ENCODE measurements around the gene DHRS12.
A peak's percentile ranks its signal among the peaks of the same experiment; 100 is the strongest.

Gene DHRS12

DNA sequence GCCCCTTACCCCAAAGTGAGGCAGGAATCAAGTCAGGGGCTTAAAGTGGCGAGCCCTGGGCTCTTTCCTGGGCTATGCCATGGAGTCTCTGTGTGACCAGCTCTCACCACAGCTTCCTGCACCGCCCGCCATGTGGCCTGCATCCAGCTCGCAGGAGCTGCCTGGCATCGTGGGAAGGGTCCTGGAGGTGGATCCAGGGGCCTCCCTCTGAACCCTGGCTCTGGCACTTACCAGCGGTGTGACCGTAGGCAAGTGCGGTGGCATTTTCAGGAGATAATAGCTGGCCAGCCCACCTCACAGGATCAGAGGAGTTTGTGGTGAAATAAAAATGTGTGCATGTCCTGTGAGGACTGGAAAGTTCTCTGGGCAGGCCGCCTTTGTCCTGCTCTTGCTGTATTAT, 26.0 kb downstream of the DHRS12 start:
- Histone ChIP-seq H3K4me3 (ENCODE audit: low read length) (no peak overlapping the region), H3K4me1 (ENCODE audit: insufficient read depth, low read length) (no peaks in the 10 kb centered on the region; the same call in 1 of the 2 replicates), H3K27ac (ENCODE audit: low read depth, low read length) (no peak overlapping the region), H3K36me3 (ENCODE audit: insufficient read depth, low read length) (no peaks in the 10 kb centered on the region), H3K27me3 (ENCODE audit: insufficient read depth, low read length) (no peaks in the 10 kb centered on the region), H3K9me3 (ENCODE audit: insufficient read depth, low read depth, low read length) (no peaks in the 10 kb centered on the region), H3K9ac (ENCODE audit: low read depth, low read length) (no peak overlapping the region)
- 94% methylated on average over 9 of the region's 9 CpGs for WGBS

DNA sequence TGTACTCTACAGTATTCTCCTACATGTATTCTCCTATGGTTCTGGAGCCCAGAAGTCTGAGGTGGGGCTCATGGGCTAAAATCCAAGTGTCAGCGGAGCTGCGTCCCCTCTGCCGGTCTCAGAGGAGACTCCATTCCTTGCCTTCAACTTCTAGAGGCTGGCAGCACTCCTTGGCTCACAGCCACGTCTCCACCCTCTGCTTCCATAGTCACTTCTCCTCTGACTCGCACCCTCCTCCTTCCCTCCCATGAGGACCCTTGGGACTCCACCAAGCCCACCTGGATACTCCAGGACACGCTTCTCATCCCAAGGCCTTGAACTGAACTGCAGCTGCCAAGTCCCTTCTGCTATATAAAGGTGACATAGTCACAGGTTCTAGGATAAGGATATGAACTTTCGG, 27.8 kb downstream of the DHRS12 start:
- Histone ChIP-seq H3K27ac (ENCODE audit: low read depth, low read length) (no peak overlapping the region), H3K27me3 (ENCODE audit: insufficient read depth, low read length) (no peaks in the 10 kb centered on the region), H3K4me1 (ENCODE audit: insufficient read depth, low read length) (peaks cover 3% of the 10 kb centered on the region; the same call in 1 of the 2 replicates), H3K9me3 (ENCODE audit: insufficient read depth, low read depth, low read length) (no peaks in the 10 kb centered on the region), H3K9ac (ENCODE audit: low read depth, low read length) (no peak overlapping the region), H3K4me3 (ENCODE audit: low read length) (no peak overlapping the region), H3K36me3 (ENCODE audit: insufficient read depth, low read length) (no peaks in the 10 kb centered on the region)
- 91% methylated on average over 7 of the region's 7 CpGs for WGBS

DNA sequence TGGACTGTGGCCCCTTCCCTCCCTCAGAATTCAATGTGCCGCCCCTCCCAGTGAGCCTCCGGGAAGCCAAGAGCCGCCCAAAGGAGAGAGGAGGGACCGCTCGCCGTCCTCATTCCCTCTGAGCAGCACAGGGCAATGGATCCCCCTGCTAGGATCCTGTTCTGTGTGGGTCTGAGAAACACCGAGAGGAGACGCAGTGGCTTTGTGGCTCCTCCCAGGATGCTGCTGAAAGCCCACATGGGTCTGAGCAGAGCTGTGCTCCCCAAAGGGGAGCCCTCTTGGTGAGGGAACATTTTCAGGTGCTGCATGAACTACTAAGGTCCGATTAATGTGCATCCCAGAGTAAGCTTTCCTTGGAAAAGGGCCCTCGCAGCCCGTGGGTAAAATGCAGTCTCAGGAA, 30.4 kb downstream of the DHRS12 start:
- Histone ChIP-seq H3K27ac (ENCODE audit: low read depth, low read length) (no peak overlapping the region), H3K4me3 (ENCODE audit: low read length) (no peak overlapping the region), H3K36me3 (ENCODE audit: insufficient read depth, low read length) (no peaks in the 10 kb centered on the region), H3K9ac (ENCODE audit: low read depth, low read length) (no peak overlapping the region), H3K9me3 (ENCODE audit: insufficient read depth, low read depth, low read length) (no peaks in the 10 kb centered on the region), H3K4me1 (ENCODE audit: insufficient read depth, low read length) (peaks cover 4% of the 10 kb centered on the region; the same call in 1 of the 2 replicates), H3K27me3 (ENCODE audit: insufficient read depth, low read length) (no peaks in the 10 kb centered on the region)
- WGBS = 83% methylated on average over 11 of the region's 11 CpGs

DNA sequence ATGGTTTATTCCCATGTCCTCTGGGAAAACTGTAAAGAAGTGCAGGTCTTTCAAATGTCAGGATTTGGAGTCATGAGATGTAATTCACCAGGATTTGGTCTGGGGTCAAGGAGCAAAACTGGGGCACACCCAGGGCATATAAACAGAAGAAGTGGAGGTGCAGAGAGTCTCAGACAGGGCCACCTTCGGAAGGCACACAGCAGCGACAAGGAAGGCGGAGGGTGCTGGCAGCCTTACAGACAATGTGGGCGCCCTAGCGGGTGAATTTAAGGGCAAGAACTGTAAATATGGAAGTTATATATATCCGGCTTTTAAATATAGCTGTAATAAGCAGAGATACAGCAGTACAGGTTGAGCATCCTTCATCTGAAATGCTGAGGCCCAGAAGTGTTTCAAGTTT, 31.2 kb downstream of the DHRS12 start:
- 96% methylated on average over 6 of the region's 6 CpGs for WGBS
- Histone ChIP-seq H3K36me3 (ENCODE audit: insufficient read depth, low read length) (no peaks in the 10 kb centered on the region), H3K27me3 (ENCODE audit: insufficient read depth, low read length) (no peaks in the 10 kb centered on the region), H3K27ac (ENCODE audit: low read depth, low read length) (no peak overlapping the region), H3K4me1 (ENCODE audit: insufficient read depth, low read length) (peaks cover 9% of the 10 kb centered on the region; the same call in 1 of the 2 replicates), H3K9ac (ENCODE audit: low read depth, low read length) (no peak overlapping the region), H3K4me3 (ENCODE audit: low read length) (no peak overlapping the region), H3K9me3 (ENCODE audit: insufficient read depth, low read depth, low read length) (no peaks in the 10 kb centered on the region)

DNA sequence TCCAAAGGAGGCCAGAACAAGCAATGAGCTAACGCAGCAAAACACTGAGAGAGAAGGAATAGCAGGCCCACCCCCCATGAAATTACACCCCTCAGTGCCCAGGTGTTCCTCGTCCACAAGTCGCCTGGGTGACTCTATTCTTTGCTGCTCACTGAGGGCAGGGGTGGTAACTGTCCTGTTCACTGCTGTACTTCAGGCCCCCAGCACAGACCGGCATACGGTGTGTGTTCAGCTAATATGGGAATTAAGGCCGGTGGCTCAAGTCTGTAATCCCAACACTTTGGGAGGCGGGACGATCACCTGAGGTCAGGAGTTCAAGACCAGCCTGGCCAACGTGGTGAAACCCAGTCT, 31.9 kb downstream of the DHRS12 start:
- Histone ChIP-seq H3K9me3 (ENCODE audit: insufficient read depth, low read depth, low read length) (no peaks in the 10 kb centered on the region), H3K4me1 (ENCODE audit: insufficient read depth, low read length) (peaks cover 9% of the 10 kb centered on the region; the same call in 1 of the 2 replicates), H3K9ac (ENCODE audit: low read depth, low read length) (no peak overlapping the region), H3K36me3 (ENCODE audit: insufficient read depth, low read length) (no peaks in the 10 kb centered on the region), H3K4me3 (ENCODE audit: low read length) (no peak overlapping the region), H3K27ac (ENCODE audit: low read depth, low read length) (no peak overlapping the region), H3K27me3 (ENCODE audit: insufficient read depth, low read length) (no peaks in the 10 kb centered on the region)
- whole genome bisulfite sequencing = 90% methylated on average over 9 of the region's 9 CpGs

DNA sequence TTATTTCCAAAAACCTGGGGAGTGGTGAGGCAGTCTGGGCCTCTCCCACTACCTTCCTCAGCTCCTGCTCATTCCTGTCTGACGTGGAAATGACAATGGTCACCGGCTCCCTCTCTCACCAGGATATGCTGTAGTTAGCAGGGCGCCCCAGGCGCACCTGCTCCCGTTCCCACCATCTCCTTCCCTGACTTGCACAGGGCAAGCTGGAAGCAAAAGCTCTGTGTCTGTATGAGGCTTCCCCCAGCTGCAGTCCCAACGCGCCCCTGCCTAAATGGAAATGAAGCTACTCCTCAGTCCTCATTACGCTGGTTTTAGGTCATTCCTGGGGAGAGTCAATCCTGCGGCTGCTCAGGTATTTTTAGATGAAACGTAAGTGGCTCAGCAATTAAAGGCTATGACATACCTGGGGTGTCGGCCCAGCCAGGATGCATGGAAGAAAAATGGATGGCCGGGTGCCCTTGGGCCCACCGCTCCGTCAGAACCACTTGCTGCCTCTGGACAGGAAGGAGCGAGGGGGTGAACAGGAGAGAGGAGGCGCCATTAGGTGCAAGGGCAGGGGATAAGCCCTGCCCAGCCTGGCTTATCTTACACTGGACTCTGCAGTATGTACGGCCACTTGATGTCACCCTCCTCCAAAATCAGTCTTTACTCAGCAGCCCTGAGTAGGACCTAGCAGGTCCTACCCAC, 32.4 kb downstream of the DHRS12 start:
- peaks cover 5% of the 10 kb centered on the region for H3K36me3 ChIP-seq (ENCODE audit: insufficient read depth, low read length)
- H3K9me3 ChIP-seq (ENCODE audit: insufficient read depth, low read depth, low read length) = no peaks in the 10 kb centered on the region
- 87% methylated on average over 17 of the region's 17 CpGs for WGBS
- H3K4me1 ChIP-seq (ENCODE audit: insufficient read depth, low read length) = peaks cover 9% of the 10 kb centered on the region; the same call in 1 of the 2 replicates
- no peak overlapping the region for H3K4me3 ChIP-seq (ENCODE audit: low read length)
- no peak overlapping the region for H3K9ac ChIP-seq (ENCODE audit: low read depth, low read length)
- no peaks in the 10 kb centered on the region for H3K27me3 ChIP-seq (ENCODE audit: insufficient read depth, low read length)
- H3K27ac ChIP-seq (ENCODE audit: low read depth, low read length) = no peak overlapping the region

DNA sequence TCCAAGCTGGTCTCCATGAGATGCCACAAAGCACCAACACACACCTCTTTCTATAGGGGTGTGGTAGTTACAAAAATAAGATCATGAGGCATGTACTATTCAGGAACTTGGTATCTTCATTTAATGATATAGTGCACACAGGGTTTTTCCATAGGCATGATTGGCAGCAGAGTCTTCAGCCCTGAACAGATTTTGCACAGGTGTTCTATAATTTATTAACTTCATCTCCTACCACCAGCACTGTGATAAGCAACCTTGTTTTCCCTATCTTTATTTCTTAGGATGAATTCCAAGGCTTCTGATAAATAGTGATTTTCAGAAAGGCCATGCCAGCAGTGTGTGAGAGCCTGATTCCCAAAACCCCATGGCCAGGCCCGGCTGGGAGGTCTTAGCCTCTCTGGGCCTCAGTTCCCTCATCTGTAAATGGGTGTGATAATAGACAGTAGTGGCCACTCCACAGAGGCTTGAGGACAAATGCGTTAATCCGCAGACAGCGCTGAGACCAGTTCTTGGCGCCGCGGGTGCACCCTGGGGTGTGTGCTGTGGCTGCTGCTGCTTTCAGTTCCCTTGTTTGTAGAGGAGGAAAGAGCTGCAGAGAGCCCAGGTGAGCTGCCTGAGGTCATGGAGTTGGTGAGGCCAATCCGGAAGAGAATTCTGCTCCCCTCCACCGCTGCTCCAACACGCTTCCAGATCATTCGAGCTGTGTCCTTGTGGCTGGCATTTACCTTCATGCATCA, 33.1 kb downstream of the DHRS12 start:
- H3K4me1 ChIP-seq (ENCODE audit: insufficient read depth, low read length) = peaks cover 9% of the 10 kb centered on the region; the same call in 1 of the 2 replicates
- H3K9ac ChIP-seq (ENCODE audit: low read depth, low read length) = no peak overlapping the region
- H3K9me3 ChIP-seq (ENCODE audit: insufficient read depth, low read depth, low read length) = no peaks in the 10 kb centered on the region
- H3K27me3 ChIP-seq (ENCODE audit: insufficient read depth, low read length) = no peaks in the 10 kb centered on the region
- no peak overlapping the region for H3K27ac ChIP-seq (ENCODE audit: low read depth, low read length)
- WGBS = 93% methylated on average over 11 of the region's 11 CpGs
- H3K36me3 ChIP-seq (ENCODE audit: insufficient read depth, low read length) = peaks cover 12% of the 10 kb centered on the region
- H3K4me3 ChIP-seq (ENCODE audit: low read length) = no peak overlapping the region

DNA sequence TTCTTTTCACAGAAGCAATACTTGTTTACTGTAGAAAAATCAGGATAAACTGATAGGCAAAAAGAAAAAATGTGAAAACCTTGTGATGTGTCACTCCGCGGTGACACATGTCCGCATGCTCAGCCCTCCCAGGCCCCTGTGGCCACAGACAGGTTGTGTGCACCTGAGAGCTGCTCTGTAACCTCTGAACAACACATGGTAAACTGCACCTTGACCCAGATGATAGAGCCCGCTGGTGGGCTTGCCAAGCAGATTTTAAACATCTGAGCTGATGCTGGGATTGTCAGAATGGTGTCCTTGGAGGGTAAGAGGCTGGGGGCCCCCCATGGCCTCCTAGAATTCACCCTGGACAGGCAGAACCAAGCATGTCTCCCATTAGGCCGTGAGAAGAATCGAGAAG, 33.8 kb downstream of the DHRS12 start:
- H3K9me3 ChIP-seq (ENCODE audit: insufficient read depth, low read depth, low read length) = no peaks in the 10 kb centered on the region

DNA sequence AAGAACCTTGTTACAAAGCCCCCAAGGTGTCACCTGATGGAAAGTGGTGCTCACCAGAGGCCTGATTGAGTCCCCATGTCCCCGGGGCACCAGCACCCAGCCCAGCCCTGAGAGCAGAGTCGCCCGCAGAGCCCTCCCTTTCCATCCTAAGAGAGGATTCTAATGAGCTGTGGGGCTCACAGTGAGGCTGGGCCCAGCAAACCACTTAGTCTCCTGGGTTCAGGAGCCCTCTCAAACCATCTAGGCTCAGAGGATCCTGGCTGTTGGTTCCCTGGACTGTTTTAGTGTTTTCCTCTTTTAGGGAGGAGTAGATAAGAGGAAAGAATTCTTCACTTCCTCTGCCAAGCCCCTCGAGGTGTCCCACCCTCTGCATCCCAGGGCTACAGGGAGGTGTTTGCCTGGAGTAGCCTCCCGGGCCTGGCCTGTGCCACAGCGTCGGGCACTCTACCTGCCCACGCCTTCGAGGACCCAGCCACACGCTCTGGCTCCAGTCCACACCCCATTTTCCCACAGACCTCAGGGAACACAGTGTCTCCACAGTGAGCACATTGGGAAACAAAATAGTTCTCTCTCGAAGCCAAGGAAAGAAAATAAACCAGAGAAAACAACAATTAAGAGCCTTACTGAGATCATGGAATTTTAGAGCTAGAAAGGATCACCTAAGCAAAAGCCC, 34.4 kb downstream of the DHRS12 start:
- no peak overlapping the region for H3K9ac ChIP-seq (ENCODE audit: low read depth, low read length)
- H3K27ac ChIP-seq (ENCODE audit: low read depth, low read length) = no peak overlapping the region
- H3K9me3 ChIP-seq (ENCODE audit: insufficient read depth, low read depth, low read length) = no peaks in the 10 kb centered on the region
- no peak overlapping the region for H3K4me3 ChIP-seq (ENCODE audit: low read length)
- peaks cover 18% of the 10 kb centered on the region for H3K36me3 ChIP-seq (ENCODE audit: insufficient read depth, low read length)
- H3K27me3 ChIP-seq (ENCODE audit: insufficient read depth, low read length) = no peaks in the 10 kb centered on the region
- peaks cover 9% of the 10 kb centered on the region; the same call in 1 of the 2 replicates for H3K4me1 ChIP-seq (ENCODE audit: insufficient read depth, low read length)
- 88% methylated on average over 11 of the region's 11 CpGs for WGBS

More for the DNA sequence above, 33.8 kb downstream of the DHRS12 start:
- Histone ChIP-seq H3K27ac (ENCODE audit: low read depth, low read length) (no peak overlapping the region), H3K36me3 (ENCODE audit: insufficient read depth, low read length) (peaks cover 18% of the 10 kb centered on the region), H3K9ac (ENCODE audit: low read depth, low read length) (no peak overlapping the region), H3K4me1 (ENCODE audit: insufficient read depth, low read length) (peaks cover 9% of the 10 kb centered on the region; the same call in 1 of the 2 replicates), H3K27me3 (ENCODE audit: insufficient read depth, low read length) (no peaks in the 10 kb centered on the region), H3K4me3 (ENCODE audit: low read length) (no peak overlapping the region)
- WGBS = 94% methylated on average over 6 of the region's 6 CpGs

DNA sequence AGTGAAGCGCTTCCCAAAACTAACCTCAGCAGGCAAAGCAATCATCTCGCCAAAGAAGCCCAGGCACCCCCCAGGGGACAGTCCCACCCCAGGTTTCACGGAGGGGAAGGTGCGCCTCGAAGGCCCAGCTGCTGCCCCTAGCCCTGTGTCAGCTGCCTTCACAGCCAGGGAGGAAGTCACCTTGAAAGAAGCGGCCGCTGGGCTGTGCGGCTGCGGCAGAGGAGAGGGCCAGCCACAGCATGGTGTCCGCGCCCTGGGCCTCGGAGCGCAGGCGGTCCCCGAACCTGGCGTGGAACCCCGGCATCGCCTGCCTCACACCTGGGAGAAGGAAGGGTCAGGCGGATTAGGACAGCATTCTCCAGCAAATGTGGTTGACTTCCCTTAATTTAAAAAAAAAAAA, 35.0 kb downstream of the DHRS12 start:
- Histone ChIP-seq H3K36me3 (ENCODE audit: insufficient read depth, low read length) (peaks cover 18% of the 10 kb centered on the region), H3K4me1 (ENCODE audit: insufficient read depth, low read length) (peaks cover 9% of the 10 kb centered on the region; the same call in 1 of the 2 replicates), H3K27me3 (ENCODE audit: insufficient read depth, low read length) (no peaks in the 10 kb centered on the region), H3K9me3 (ENCODE audit: insufficient read depth, low read depth, low read length) (no peaks in the 10 kb centered on the region), H3K4me3 (ENCODE audit: low read length) (no peak overlapping the region), H3K27ac (ENCODE audit: low read depth, low read length) (peak overlapping the region; percentile 10; the same call in 1 of the 2 replicates), H3K9ac (ENCODE audit: low read depth, low read length) (no peak overlapping the region)
- 93% methylated on average over 19 of the region's 19 CpGs for WGBS

DNA sequence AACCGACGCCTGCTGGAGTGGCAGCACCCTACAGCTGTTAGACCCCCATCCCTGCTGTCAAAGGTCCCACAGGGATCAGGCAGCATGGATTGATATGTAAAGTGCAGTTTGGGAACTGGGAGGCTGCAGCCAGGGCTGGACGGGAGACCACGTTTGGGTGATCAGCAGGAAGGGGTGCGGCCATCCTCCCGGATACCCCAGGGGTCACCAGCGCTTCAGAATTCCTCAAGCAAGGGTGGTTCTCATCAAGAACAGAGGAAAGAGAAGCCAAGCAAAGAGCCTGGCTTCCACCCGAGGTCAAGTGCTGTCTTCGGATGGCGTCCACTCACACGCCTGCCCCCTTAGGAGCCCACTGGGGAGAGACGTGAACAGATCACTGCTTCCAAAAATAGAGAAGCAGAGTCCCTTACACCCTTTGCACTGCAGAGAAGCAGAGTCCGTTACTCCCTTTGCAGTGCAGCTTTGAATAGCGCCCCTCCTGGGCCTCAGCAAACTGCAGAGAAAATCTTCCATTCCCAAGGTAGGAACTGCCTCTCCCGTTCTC, 35.5 kb downstream of the DHRS12 start:
- peaks cover 9% of the 10 kb centered on the region; the same call in 1 of the 2 replicates for H3K4me1 ChIP-seq (ENCODE audit: insufficient read depth, low read length)
- H3K27me3 ChIP-seq (ENCODE audit: insufficient read depth, low read length) = no peaks in the 10 kb centered on the region
- WGBS = 78% methylated on average over 15 of the region's 15 CpGs
- no peaks in the 10 kb centered on the region for H3K9me3 ChIP-seq (ENCODE audit: insufficient read depth, low read depth, low read length)
- no peak overlapping the region for H3K27ac ChIP-seq (ENCODE audit: low read depth, low read length)
- H3K36me3 ChIP-seq (ENCODE audit: insufficient read depth, low read length) = peaks cover 18% of the 10 kb centered on the region
- no peak overlapping the region for H3K9ac ChIP-seq (ENCODE audit: low read depth, low read length)
- no peak overlapping the region for H3K4me3 ChIP-seq (ENCODE audit: low read length)

Data from HUES64 (cell line).